GM19463 (cell line): ENCODE data around the gene BARD1.

Source experiments
- ATAC-seq: cut with Tn5 transposase; IDR thresholded peaks from one replicate; pipeline ENCODE4 v1.9.1; 2021; ENCODE audit warnings: mild to moderate bottlenecking, moderate library complexity; ENCODE audit not compliant: unreplicated experiment

BARD1 gene

GRCh38 chr2:214676421-214677089 lies 132.9 kb downstream of the BARD1 start:
- no peak for ATAC-seq
